Skeletal muscle cell (primary cell): Measurements from ENCODE around the gene ANO10.

ENCODE experiments used
- DNase-seq: peaks from one replicate; pipeline ENCODE4 v3.0.0-alpha.2; 2010; ENCODE audit warnings: low read depth
- H3K4me3 ChIP-seq: 2 replicates; pipeline ENCODE4 v1.5.1; 2011; ENCODE audit warnings: low read depth, mild to moderate bottlenecking, control low read depth, low read length, moderate library complexity

ANO10 gene

DNA sequence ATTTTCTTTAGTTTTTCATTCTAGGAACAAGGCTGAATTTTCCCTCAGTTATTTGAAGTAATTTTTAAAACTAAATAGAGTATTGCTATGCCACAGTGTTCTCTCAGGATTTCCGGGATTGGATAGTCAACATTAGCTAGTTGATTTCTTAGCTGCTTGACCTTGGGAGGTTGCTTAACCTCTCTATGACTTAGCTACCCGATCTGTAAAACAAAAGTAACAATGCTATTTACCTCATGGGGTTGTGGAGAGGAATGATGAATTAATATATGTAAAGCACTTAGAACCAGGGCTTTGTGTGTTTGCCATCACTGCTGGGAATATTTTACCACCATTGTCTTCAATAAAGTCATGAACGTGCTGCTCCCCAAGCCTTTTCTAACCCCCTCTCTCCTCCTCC lies 278.0 kb downstream of the ANO10 start:
- H3K4me3 ChIP-seq = no peak overlapping the region
- no peak for DNase-seq

DNA sequence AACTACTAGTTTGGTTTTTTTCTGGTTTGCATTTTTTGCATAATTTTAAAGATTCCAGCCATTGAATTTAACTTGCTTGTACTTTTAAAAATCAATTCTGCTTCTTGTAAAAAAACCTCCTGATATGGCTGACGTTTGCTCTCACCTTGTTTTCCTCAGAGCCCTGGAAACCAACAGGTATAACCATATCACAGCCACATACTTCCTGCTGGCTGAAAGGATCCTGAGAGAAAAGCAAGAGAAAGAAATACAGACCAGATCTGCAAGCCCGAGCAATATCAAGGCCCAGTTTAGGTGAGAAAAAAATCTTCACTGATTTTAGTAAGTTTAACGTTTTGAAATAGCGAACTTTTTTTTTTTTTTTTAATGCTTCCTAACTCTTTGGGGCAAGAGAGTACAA lies 278.6 kb downstream of the ANO10 start:
- DNase-seq = no peak
- H3K4me3 ChIP-seq = no peak overlapping the region

DNA sequence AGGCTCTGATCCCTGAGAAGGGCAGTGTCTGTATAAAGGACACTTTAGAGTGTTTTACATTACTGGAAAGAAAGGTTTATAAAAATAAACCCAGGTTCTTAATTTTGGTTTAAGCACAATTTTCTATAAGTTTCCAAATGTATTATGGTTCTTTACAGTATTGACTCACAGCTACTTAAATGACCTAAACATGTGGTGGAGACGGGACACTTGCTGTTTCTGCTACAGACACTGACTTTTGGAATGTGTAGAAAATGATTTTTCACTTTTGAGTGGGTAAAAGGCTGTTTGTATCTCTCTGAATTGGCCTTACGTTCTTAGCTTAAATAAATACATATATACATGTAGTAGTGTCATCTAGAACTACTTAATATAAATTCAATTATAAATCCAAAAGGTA lies 280.0 kb downstream of the ANO10 start:
- DNase-seq = no peak
- no peak overlapping the region for H3K4me3 ChIP-seq

DNA sequence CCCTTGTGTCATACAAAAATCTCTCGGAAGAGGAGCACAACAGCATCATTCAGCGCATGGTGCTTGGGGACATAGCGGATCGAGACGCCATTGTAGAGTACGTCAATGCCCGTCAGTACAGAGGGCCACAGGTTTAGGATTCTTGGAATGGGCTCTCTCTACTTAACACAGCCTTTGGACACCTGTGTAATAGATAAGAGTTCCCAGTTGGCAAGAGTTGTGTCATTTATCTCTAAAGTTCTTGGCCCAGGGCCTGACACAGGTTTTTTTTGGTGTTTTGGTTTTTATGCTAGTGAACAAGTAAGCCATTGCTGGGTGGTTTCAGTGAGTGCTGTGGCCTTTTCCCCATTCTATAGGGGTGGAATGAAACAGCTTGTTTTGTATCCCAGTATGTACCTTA lies 281.4 kb downstream of the ANO10 start:
- DNase-seq = no peak
- no peak overlapping the region for H3K4me3 ChIP-seq

DNA sequence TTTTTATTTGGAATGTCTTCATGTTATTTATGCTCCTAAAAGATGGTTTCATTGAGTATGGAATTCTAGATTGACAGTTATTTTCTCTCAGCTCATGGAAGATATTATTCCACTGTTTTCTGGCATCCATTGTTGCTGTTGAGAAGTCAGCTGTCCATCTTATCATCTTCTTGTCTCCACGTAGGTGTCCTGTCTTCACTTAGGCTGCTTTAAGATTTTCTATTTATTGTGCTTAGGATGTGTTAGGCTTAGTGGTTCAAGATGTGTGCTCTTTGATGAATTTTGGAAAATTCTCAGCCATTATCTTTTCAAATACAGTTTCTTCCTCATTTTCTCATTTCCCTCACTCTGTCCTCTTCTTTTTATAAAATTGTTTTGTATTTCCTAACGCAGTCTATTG lies 283.5 kb downstream of the ANO10 start:
- DNase-seq = no peak

DNA sequence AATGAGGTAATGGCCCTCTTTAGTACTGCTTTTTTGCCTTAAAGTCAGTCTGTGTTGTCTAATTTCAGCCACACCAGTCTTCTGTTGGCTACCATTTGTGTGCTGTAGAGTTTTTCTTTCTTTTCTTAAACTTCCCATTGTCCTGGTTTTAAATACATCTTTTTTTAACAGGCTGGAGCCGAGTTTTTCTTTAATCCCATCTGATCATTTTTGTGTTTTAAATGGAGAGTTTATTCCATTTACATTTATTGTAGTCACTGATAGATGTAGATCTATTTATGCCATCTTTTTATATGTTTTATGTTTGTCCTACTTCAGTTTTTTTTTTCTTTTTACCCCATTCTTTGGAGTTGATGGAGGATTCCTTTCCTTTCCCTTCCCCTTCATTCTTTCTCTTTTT lies 286.0 kb downstream of the ANO10 start:
- DNase-seq = no peak
- no peak overlapping the region for H3K4me3 ChIP-seq

More for the DNA sequence above, 283.5 kb downstream of the ANO10 start:
- H3K4me3 ChIP-seq = no peak overlapping the region

DNA sequence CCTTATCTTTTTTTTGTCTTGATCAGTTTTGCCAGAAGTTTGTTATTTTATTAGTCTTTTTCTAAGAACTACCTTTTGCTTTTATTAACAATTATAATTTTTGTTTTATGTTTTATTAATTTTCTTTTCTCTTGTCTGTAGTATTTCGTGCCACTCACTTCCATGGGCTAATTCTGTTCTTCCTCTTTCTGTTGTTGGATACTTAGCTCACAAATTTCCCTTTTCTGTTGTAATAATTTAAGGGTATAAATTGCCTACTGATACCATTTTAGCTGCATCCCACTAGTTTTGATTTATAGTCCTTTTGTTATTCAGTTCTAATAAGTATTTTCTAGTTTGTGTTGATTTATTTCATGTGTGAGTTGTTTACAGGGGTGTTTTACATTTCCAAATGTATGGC lies 286.8 kb downstream of the ANO10 start:
- no peak for DNase-seq
- no peak overlapping the region for H3K4me3 ChIP-seq

DNA sequence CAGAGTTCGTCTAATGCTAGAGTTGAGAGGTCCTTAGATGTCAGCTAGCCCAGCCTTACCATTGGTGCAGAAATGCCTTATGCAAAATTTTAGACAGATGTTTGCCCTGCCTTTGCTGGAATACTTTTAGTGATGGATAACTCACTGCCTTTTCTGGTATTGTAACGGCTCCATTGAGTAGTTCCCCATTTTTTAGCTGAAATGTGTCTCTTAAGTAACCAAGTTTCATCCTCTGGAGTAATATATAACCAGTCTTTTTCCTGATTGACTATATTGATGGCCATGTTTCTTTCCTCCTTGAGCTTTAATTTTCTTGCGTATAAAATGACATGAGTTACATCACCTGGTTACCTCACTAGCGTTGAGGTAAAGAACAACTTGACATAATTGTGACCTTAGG lies 290.4 kb downstream of the ANO10 start:
- no peak for DNase-seq
- no peak overlapping the region for H3K4me3 ChIP-seq

DNA sequence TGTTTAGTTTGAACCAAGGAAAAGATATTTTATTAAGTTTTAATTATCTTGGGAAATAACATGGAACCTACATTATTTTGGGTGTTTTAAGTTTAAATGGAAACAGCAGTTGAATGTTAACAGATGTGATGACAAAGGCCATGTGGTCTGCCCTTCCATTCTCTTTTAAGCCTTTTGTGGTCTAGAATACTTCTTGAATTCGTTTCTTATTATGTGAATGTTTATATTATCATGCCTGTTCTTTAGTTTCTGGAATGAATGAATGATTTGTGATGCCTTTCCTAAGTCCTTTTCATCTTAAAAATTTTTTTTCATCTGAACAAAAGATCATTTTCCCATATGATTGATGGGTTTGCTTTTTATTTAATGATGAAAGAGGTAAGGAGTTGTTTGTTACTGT lies 290.8 kb downstream of the ANO10 start:
- DNase-seq = no peak
- H3K4me3 ChIP-seq = no peak overlapping the region

DNA sequence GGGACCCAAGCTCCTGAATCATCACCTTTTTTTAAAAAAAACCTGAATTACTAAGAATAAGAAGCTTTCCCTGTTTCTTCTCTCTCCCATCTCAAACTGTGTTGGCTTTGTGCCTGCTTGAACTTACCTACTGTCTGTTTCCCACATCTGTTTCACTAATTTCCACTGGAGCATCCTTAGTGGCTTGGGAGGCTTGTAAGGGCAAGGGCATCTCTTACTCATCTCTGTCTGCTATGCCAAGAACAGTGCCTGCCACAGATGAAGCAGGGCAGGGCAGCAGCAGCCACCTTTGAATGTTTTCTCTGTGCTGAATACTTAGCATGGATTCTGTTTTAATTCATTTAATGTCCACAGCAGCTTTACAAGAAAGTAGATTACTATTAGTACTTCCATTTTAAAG lies 293.2 kb downstream of the ANO10 start:
- no peak for DNase-seq
- H3K4me3 ChIP-seq = no peak overlapping the region

DNA sequence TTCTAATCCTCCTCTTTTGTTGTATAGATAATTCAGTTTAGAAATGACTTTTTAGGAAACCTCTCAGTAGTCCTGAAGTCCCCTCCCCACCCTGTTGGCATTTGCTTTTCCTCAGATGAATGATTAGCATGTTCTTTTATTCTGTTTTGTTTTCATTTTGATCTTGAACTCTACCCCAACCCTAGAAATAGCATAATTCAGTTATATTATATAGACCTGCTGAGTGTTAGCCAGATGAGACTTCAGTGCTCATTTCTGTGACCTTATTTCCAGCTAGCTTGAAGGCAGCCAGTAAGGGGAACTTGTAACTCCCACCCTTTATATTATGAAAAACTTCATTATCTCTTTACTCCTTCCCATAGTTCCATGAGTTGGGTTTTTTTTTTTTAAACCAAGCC lies 294.2 kb downstream of the ANO10 start:
- no peak for DNase-seq
- no peak overlapping the region for H3K4me3 ChIP-seq

DNA sequence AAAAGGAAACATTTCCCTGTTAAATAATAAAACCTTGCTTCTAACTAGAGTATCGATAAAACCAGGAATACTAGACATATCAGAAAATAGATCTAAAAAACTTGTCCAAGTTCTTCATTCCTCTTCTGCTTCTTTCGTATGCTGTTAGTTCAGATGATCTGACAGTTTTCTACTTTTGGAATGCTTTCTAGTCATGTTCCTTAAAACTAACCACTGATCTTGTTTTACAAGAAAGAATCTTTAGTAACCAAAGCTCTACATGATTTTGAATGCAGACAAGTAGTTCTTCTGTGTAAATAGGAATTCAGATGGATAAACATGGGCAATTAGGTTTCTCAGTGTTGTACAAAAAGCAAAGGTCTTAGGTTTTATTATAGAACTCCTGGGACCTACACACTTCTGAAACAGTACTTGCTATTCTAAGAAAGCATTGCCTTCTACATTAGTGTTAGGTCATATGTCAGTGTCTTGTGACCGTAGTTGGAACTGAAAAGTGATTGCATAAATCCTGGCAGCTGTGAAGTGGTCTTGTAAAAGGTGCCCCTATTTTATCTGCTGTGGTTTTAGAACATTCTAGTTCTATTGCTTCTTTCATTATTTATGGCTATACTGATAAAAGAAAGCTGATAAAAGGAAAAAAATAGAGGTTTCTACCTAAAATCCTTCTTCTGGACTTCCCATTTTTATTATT lies 294.8 kb downstream of the ANO10 start:
- DNase-seq = no peak
- no peak overlapping the region for H3K4me3 ChIP-seq

DNA sequence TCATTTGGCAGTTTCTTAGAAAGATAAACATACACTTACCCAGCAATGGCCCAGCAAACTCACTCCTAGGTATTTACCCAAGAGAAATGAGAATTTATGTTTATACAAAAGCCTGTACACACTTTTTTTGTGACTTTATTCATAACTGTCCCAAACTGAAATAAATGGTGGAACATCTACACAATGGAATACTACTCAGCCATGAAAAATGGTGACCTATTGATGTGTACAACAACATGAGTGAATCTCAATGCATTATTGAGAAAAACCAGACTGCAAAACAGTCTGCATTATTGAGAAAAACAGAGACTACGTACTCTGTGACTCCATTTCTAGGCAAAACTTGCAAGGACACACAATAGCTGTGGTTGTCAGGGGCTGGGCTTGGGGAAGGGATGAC lies 298.3 kb downstream of the ANO10 start:
- no peak for DNase-seq
- no peak overlapping the region for H3K4me3 ChIP-seq

DNA sequence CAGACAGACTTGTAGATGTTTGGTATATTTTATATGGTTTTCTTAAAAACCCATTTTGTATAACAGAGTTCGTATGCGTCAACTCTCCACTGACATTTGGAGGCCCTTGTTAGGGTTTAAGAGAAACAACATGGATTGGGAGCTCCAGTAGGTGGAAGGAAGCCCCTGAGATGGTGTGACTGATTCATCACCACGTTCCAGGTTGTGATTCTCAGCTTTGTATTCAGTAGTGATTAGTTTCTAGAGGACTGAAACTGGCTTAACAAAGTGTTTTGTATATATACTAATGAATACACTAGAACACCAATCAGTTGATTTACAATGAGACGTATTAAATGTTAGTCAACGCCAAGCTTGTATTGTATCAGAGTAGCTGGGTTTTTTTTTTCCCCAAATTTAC lies 301.5 kb downstream of the ANO10 start:
- DNase-seq = no peak
- no peak overlapping the region for H3K4me3 ChIP-seq

DNA sequence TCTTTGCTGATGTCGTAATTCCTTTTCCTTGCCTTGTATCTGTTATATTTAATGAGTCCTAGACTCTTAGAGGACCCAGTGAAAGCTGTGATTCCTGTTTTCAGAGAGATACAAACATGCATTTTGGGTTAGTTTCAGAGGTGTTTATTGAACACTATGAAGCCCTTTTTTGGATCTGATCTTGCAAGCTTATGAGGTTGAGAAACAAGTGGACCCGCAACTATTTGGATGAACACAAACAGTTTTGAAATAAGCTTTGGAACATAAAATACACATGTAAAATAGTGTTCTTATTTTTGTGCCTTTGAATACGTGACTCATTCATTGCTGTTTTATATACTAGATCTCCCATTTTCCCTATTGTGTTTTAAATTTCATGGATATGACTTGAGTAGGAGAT lies 302.0 kb downstream of the ANO10 start:
- DNase-seq = no peak
- H3K4me3 ChIP-seq = no peak overlapping the region

DNA sequence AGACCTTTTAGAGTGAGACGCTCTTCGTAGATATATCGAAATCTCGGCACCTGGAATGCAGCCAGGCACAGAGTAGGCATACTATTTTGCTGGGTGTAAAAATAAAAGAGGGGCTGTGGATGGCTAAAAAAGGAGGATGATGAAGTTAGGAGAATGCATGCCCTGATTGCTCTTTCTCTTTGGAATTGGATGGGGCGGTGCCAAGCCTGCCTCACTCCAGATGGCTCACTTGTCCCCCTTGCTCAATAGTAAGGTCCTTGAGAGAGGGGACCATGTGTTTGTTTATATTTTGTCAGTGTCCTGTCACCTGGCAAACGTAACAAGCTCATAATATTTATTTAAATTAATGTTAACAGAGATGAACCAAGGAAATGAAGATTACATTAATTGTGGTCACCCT lies 302.4 kb downstream of the ANO10 start:
- H3K4me3 ChIP-seq = no peak overlapping the region

DNA sequence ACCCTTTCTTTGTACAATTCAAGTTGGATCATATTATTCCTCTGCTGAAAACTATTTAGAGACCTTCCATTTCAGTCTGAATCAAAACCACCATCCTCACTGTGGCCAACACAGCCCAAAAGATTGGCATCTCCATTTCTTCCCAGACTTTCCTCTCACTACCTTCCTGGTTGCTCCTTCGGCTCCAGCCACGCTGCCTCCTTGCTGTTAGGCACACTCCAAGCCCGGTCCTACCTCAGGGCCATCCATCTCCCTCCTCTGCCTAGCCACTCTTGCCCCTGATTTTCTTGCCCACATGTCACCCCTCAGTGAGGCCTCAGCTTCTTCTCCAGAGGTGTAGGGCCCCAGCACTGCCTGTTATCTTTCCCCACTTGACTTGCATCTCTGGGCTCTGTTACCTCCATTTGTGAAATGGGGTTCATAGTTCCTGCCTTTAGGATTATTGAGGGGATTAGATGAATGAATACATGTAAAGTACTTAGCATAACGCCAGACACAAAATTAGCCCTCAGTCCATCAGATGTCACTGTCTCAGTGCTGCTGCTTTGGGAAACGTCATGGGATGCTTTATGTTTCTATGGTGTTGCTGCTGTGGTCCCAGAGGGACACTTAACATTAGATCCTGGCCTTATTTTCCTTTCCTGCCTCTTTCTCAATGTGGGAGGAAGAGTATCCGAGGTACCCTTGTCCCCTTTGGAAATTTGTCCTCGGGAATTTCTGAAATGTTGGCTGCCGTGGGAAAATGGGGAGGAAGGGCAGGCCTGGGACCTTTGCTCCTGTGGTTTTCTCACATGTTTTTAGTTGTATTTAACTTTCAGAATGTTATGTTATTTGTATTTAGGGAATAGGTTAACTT lies 304.1 kb downstream of the ANO10 start:
- peak; percentile 27 for DNase-seq
- H3K4me3 ChIP-seq = no peak overlapping the region

More for the DNA sequence above, 302.4 kb downstream of the ANO10 start:
- DNase-seq = no peak

DNA sequence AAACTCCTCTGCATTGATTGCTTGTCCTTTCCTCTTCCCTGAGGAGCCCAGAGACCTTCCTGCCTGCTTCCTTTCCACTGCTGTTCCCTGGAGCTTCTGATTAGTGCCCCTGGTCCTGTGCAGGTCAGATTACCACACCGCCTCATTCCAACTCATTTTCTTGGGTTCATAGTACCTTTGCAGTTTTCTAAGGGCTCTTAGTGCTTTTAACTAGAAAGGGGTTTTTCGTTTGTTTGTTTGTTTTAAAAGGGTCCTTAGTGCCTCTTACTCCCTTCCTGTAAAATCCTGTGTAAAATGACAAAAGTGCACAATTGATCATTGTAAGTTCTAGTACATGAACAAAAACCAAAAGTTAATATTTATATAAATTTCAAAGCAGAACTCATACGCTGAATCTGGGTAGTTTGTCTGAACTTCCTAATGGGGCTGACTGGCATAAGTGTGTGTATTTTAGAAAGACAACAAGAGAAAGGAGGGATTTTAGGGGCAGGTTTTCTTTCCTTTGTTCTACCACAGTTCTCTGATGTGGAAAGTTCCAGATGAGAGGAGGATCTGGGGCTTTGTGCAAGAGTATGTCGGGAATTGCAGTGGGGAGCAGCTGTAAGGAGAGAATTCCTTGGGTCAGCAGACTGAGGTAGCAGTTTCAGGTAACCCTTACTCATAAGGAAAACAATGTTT lies 304.9 kb downstream of the ANO10 start:
- no peak for DNase-seq
- no peak overlapping the region for H3K4me3 ChIP-seq
